Sigmoid colon (tissue), 3 donors: Measurements from ENCODE around the gene SPTBN5.

ENCODE experiments used
- POLR2A ChIP-seq, 2 donors: fragments of 450-650 bp; IDR thresholded peaks; one replicate each; pipeline ENCODE4 v1.6.1; 2016; ENCODE audit warnings: antibody characterized with exemption in 2 of 2, mild to moderate bottlenecking in 2 of 2, moderate library complexity in 2 of 2
- TF ChIP-seq, protein P1 (sequence below), 4 experiments: fragments of 450-650 bp in 3 of 4; fragments of 200-600 bp in 1 of 4; IDR thresholded peaks; one replicate each; pipeline ENCODE4 v1.5.1; 2016 to 2019; ENCODE audit warnings: antibody characterized with exemption in 4 of 4, mild to moderate bottlenecking in 3 of 4, moderate library complexity in 2 of 4

- TF ChIP-seq, protein P1, sequence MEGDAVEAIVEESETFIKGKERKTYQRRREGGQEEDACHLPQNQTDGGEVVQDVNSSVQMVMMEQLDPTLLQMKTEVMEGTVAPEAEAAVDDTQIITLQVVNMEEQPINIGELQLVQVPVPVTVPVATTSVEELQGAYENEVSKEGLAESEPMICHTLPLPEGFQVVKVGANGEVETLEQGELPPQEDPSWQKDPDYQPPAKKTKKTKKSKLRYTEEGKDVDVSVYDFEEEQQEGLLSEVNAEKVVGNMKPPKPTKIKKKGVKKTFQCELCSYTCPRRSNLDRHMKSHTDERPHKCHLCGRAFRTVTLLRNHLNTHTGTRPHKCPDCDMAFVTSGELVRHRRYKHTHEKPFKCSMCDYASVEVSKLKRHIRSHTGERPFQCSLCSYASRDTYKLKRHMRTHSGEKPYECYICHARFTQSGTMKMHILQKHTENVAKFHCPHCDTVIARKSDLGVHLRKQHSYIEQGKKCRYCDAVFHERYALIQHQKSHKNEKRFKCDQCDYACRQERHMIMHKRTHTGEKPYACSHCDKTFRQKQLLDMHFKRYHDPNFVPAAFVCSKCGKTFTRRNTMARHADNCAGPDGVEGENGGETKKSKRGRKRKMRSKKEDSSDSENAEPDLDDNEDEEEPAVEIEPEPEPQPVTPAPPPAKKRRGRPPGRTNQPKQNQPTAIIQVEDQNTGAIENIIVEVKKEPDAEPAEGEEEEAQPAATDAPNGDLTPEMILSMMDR (IDR thresholded peaks at IDR 0.05): no peak
- no peak for TF ChIP-seq POLR2A (IDR thresholded peaks at IDR 0.05)
These were observed 53.2 kb downstream of the SPTBN5 start for GRCh38 chr15:41840673-41841072.
